ENCODE results near the gene SYNE1. TPM values are rescaled to one million over a fixed set of nuclear protein-coding genes. Genes with fewer than 3 reads are reported as not detected.

Gene SYNE1
- total and polyA plus RNA-seq, 2 experiments from 2014 or later = 14.6 to 83.9 TPM

DNA sequence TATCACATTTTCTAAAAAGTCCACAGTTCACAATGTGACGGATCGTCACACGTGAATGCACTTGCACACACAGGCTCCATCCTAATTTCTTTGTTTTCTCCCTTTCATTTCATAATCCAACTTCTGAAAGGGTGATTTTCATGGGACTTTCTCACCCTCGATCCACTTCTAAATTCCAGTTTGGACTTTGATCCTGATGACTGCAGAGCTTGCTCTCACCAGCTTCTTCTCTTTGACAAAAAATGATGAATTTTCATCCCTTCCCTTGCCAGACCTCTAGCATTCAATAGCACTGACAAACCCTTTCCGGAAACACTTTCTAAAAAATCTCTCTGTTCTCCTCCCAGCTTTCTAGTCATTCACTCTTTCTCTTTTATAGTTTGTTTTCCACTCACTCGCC is 341.2 kb downstream of the SYNE1 start:
- TF ChIP-seq, protein P1, sequence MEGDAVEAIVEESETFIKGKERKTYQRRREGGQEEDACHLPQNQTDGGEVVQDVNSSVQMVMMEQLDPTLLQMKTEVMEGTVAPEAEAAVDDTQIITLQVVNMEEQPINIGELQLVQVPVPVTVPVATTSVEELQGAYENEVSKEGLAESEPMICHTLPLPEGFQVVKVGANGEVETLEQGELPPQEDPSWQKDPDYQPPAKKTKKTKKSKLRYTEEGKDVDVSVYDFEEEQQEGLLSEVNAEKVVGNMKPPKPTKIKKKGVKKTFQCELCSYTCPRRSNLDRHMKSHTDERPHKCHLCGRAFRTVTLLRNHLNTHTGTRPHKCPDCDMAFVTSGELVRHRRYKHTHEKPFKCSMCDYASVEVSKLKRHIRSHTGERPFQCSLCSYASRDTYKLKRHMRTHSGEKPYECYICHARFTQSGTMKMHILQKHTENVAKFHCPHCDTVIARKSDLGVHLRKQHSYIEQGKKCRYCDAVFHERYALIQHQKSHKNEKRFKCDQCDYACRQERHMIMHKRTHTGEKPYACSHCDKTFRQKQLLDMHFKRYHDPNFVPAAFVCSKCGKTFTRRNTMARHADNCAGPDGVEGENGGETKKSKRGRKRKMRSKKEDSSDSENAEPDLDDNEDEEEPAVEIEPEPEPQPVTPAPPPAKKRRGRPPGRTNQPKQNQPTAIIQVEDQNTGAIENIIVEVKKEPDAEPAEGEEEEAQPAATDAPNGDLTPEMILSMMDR (IDR thresholded peaks at IDR 0.05; ENCODE audit: low read depth, low read length) = no peak
- Histone ChIP-seq H3K27ac (no peak overlapping the region), H3K4me3 (no peak overlapping the region), H3K27me3 (no peaks in the 10 kb centered on the region), H3K4me1 (ENCODE audit: low read depth) (no peaks in the 10 kb centered on the region), H3K36me3 (peaks cover 21% of the 10 kb centered on the region), H3K9me3 (ENCODE audit: low read depth) (no peaks in the 10 kb centered on the region)
- no peak for DNase-seq (ENCODE audit: low read depth in 1 of 2, low spot score in 1 of 2)

DNA sequence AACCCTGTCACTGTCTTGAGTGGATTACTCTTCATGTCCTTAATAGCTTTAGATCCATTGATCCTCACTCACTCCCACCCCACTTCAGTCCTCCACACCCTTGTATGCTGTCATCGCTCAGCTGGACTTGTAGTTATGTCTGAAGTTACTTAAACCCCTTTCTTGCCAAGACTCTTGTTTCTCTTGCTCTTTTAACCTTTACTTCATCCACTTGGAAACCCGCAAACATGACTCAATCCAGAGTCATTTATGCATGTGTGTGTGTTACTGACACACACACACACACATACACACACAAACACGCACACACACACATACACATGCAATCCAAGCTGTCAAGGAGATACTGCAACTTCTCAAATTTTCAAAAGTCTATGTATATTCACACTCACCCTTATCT is 341.8 kb downstream of the SYNE1 start:
- no peaks in the 10 kb centered on the region for H3K9me3 ChIP-seq (ENCODE audit: low read depth)
- H3K27ac ChIP-seq = no peak overlapping the region
- TF ChIP-seq, protein P1 (IDR thresholded peaks at IDR 0.05; ENCODE audit: low read depth, low read length) = no peak
- H3K4me1 ChIP-seq (ENCODE audit: low read depth) = no peaks in the 10 kb centered on the region
- H3K36me3 ChIP-seq = peaks cover 24% of the 10 kb centered on the region
- peak in 1 of 2 donors; percentile 87 for DNase-seq (ENCODE audit: low read depth in 1 of 2, low spot score in 1 of 2)
- no peaks in the 10 kb centered on the region for H3K27me3 ChIP-seq
- no peak overlapping the region for H3K4me3 ChIP-seq

DNA sequence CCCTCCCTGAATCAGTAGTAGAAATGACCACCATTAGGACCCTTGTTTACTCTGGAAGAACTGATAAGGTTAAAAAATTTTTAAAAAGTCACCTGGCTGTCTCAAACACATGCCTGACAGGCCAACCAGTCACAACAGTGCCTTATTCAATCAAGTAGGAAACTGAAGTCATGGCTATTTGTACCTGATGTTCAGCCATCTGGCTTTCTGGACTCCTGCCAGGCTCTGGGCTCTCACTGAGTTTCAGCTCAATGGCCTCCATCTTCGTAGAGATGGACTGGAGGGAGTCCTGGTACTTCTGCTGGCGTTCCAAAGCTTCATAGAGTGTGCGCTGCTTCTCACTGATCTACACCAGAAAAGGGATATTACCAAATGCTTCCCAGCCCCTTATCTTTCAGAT is 343.8 kb downstream of the SYNE1 start:
- no peak for DNase-seq (ENCODE audit: low read depth in 1 of 2, low spot score in 1 of 2)
- H3K4me3 ChIP-seq = no peak overlapping the region
- peaks cover 28% of the 10 kb centered on the region for H3K36me3 ChIP-seq
- H3K9me3 ChIP-seq (ENCODE audit: low read depth) = no peaks in the 10 kb centered on the region
- TF ChIP-seq, protein P1 (IDR thresholded peaks at IDR 0.05; ENCODE audit: low read depth, low read length) = no peak
- H3K4me1 ChIP-seq (ENCODE audit: low read depth) = no peaks in the 10 kb centered on the region
- H3K27me3 ChIP-seq = no peaks in the 10 kb centered on the region
- H3K27ac ChIP-seq = no peak overlapping the region

DNA sequence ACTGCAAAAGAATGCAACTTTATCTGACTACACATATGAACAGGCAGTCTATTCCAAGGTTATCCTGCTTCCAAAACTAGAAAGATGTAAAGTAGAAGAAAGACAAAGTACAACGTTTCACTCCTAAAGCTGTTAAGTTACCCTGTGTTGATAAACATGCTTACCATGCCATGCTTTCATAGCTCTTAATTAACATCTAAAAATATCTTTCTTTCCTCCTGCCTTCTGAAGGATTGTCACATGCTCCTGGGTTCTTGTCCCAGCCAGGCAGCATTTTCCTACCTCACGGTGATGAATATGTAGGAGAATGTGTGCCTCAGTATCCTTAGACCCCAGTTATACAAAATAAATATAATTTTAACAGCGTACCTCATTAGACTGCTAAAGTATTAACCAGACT is 344.6 kb downstream of the SYNE1 start:
- no peak overlapping the region for H3K27ac ChIP-seq
- H3K9me3 ChIP-seq (ENCODE audit: low read depth) = no peaks in the 10 kb centered on the region
- no peaks in the 10 kb centered on the region for H3K27me3 ChIP-seq
- no peak for DNase-seq (ENCODE audit: low read depth in 1 of 2, low spot score in 1 of 2)
- TF ChIP-seq, protein P1 (IDR thresholded peaks at IDR 0.05; ENCODE audit: low read depth, low read length) = no peak
- H3K36me3 ChIP-seq = peaks cover 33% of the 10 kb centered on the region
- no peaks in the 10 kb centered on the region for H3K4me1 ChIP-seq (ENCODE audit: low read depth)
- no peak overlapping the region for H3K4me3 ChIP-seq

DNA sequence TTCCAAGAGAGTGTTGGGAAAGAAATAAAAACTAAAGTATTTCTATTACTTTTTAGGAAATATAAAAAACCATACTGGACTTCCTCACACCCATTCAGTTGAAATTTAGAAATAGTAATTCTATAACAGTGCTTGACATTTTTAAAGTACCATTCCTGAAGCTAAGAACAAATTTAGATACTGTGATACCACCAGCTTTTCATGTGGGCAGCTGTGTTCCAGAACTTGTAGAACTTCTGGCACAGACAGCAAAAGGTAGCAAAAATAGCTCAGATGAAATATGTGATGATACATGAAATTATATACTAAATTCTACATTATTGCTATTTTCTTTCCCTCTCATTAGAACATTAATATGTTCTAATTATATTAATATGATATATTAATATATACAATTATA is 346.5 kb downstream of the SYNE1 start:
- Histone ChIP-seq H3K27ac (no peak overlapping the region), H3K4me3 (no peak overlapping the region), H3K27me3 (no peaks in the 10 kb centered on the region), H3K36me3 (peaks cover 33% of the 10 kb centered on the region), H3K9me3 (ENCODE audit: low read depth) (no peaks in the 10 kb centered on the region), H3K4me1 (ENCODE audit: low read depth) (no peaks in the 10 kb centered on the region)
- DNase-seq (ENCODE audit: low read depth in 1 of 2, low spot score in 1 of 2) = no peak
- TF ChIP-seq, protein P1 (IDR thresholded peaks at IDR 0.05; ENCODE audit: low read depth, low read length) = no peak

Measured in cardiac muscle cell (in vitro differentiated cells and primary cell).